Stomach (tissue), 4 donors: ENCODE results near the gene ARHGEF4.

Experiments
- CTCF ChIP-seq, 7 experiments: fragments of 450-650 bp in 4 of 7; fragments of 200-600 bp in 3 of 7; sonication (generic) in 3 of 7; IDR thresholded peaks; one replicate each; pipeline ENCODE4 v1.5.1; 2016 to 2019; ENCODE audit warnings: antibody characterized with exemption in 7 of 7, control low read depth in 2 of 7, mild to moderate bottlenecking in 1 of 7
- POLR2A ChIP-seq, 4 donors: fragments of 450-650 bp; IDR thresholded peaks; one replicate each; pipeline ENCODE4 v1.6.1; 2016; ENCODE audit warnings: antibody characterized with exemption in 4 of 4, control low read depth in 2 of 4, mild to moderate bottlenecking in 1 of 4, moderate library complexity in 1 of 4

GRCh38 chr2:130821867-130822266 lies 14.8 kb upstream of the ARHGEF4 start:
- no peak for TF ChIP-seq CTCF (IDR thresholded peaks at IDR 0.05)
- no peak for TF ChIP-seq POLR2A (IDR thresholded peaks at IDR 0.05)
